ENCODE results near the gene MAMSTR. TPM values are rescaled to one million over a fixed set of nuclear protein-coding genes. Genes with fewer than 3 reads are reported as not detected.

The MAMSTR gene
- total and polyA plus RNA-seq, 8 donors: 0.46 to 3.6 (median 1.5) TPM; not detected in 3

GRCh38 chr19:48716562-48717291 lies 2.8 kb downstream of the MAMSTR start:
- Histone ChIP-seq H3K27me3 (no peaks in the 10 kb centered on the region), H3K27ac (peak overlapping the region; percentile 20 to 87 (median 83)), H3K4me1 (peaks cover 44 to 82% (median 60%) of the 10 kb centered on the region in 4 donors), H3K4me3 (peak overlapping the region; percentile 32 to 39 (median 33)), H3K9me3 (no peaks in the 10 kb centered on the region), H3K36me3 (no peaks in the 10 kb centered on the region)
- 3 to 24% (median 13%) methylated on average over 16 to 24 of the region's 24 CpGs for WGBS, 5 donors
- intact Hi-C loops (cut with DNase I; ENCODE audit: low total_unique reads): no loop called here
- peak in 1 of 2 donors; percentile 91 for DNase-seq
- TF ChIP-seq CTCF (IDR thresholded peaks at IDR 0.05) (no peak), EP300 (IDR thresholded peaks at IDR 0.05) (no peak), POLR2A (IDR thresholded peaks at IDR 0.05) (no peak), POLR2AphosphoS5 (IDR thresholded peaks at IDR 0.05) (no peak)

- peak in 1 of 2 donors; percentile 57 for DNase-seq
- WGBS, 5 donors: 40 to 61% (median 52%) methylated on average over 16 to 19 of the region's 19 CpGs
- intact Hi-C loops (cut with DNase I; ENCODE audit: low total_unique reads): no loop called here
- Histone ChIP-seq H3K36me3 (no peaks in the 10 kb centered on the region), H3K9me3 (peaks cover 0 to 6% (median 2%) of the 10 kb centered on the region in 4 donors), H3K4me1 (peaks cover 39 to 72% (median 57%) of the 10 kb centered on the region in 4 donors), H3K27me3 (no peaks in the 10 kb centered on the region), H3K4me3 (peak overlapping the region in 2 of 4 donors; percentile 15 to 61), H3K27ac (peak overlapping the region; percentile 1 to 87 (median 83))
- no peak for TF ChIP-seq EP300 (IDR thresholded peaks at IDR 0.05)
- no peak for TF ChIP-seq CTCF (IDR thresholded peaks at IDR 0.05)
- TF ChIP-seq POLR2AphosphoS5 (IDR thresholded peaks at IDR 0.05): no peak
- no peak for TF ChIP-seq POLR2A (IDR thresholded peaks at IDR 0.05)
Observed at GRCh38 chr19:48715681-48716171, 3.8 kb downstream of the MAMSTR start.

GRCh38 chr19:48714759-48715675 lies 4.5 kb downstream of the MAMSTR start:
- H3K27ac ChIP-seq: peak overlapping the region; percentile 67 to 87 (median 83)
- H3K36me3 ChIP-seq: no peaks in the 10 kb centered on the region
- peaks cover 35 to 66% (median 53%) of the 10 kb centered on the region in 4 donors for H3K4me1 ChIP-seq
- H3K4me3 ChIP-seq: peak overlapping the region; percentile 56 to 65 (median 62)
- peaks cover 0 to 6% (median 2%) of the 10 kb centered on the region in 4 donors for H3K9me3 ChIP-seq
- no peaks in the 10 kb centered on the region for H3K27me3 ChIP-seq
- TF ChIP-seq CTCF (IDR thresholded peaks at IDR 0.05): no peak
- TF ChIP-seq POLR2AphosphoS5 (IDR thresholded peaks at IDR 0.05): no peak
- TF ChIP-seq EP300 (IDR thresholded peaks at IDR 0.05): no peak
- no peak for TF ChIP-seq POLR2A (IDR thresholded peaks at IDR 0.05)
- DNase-seq: peak in 1 of 2 donors; percentile 51
- intact Hi-C loops (cut with DNase I; ENCODE audit: low total_unique reads): no loop called here
- WGBS, 5 donors: 32 to 57% (median 49%) methylated on average over 17 to 26 of the region's 26 CpGs

Data from stomach (tissue), 9 donors.